Suprapubic skin (tissue), 4 donors: ENCODE data around the gene WWOX. TPM values are rescaled to one million over a fixed set of nuclear protein-coding genes. Genes with fewer than 3 reads are reported as not detected.

ENCODE experiments used
- DNase-seq, 2 donors: peaks; one replicate each; pipeline ENCODE4 v3.0.0-alpha.2; 2019; ENCODE audit warnings: low spot score in 2 of 2
- H3K27ac ChIP-seq: fragments of 200-600 bp; sonication (generic); one replicate; pipeline ENCODE4 v1.5.1; 2019
- H3K27me3 ChIP-seq: fragments of 200-600 bp; sonication (generic); one replicate; pipeline ENCODE4 v1.5.1; 2019
- H3K36me3 ChIP-seq: fragments of 200-600 bp; sonication (generic); one replicate; pipeline ENCODE4 v1.5.1; 2019
- H3K4me1 ChIP-seq: fragments of 200-600 bp; sonication (generic); one replicate; pipeline ENCODE4 v1.5.1; 2019
- H3K4me3 ChIP-seq: fragments of 200-600 bp; sonication (generic); one replicate; pipeline ENCODE4 v1.5.1; 2019; ENCODE audit warnings: mild to moderate bottlenecking
- H3K9me3 ChIP-seq: fragments of 200-600 bp; sonication (generic); one replicate; pipeline ENCODE4 v1.5.1; 2019
- EP300 ChIP-seq: sonication (generic); formaldehyde crosslinking; IDR thresholded peaks from one replicate; pipeline ENCODE4 v1.6.1; 2017; ENCODE audit warnings: antibody characterized with exemption
- POLR2A ChIP-seq, 2 donors: fragments of 450-650 bp; IDR thresholded peaks; one replicate each; pipeline ENCODE4 v1.6.1; 2017; ENCODE audit warnings: antibody characterized with exemption in 2 of 2, mild to moderate bottlenecking in 2 of 2, moderate library complexity in 2 of 2
- POLR2AphosphoS5 ChIP-seq, 3 donors: sonication (generic); formaldehyde crosslinking; IDR thresholded peaks; one replicate each; pipeline ENCODE4 v1.6.1; 2017; ENCODE audit warnings: antibody characterized with exemption in 3 of 3
- WGBS: methylation state at CpG from one replicate; pipeline ENCODE4 v1.1.5; 2018; 5-methylcytosine and 5-hydroxymethylcytosine counted together
- total RNA-seq, 4 donors: library from RNA; depleted of rRNA; stranded (reverse); fragments of >200 nt; gene quantifications; one replicate each; pipeline ENCODE4 v1.1.0, GENCODE V29; 2016
- TF ChIP-seq, protein P1 (sequence below), 2 donors: fragments of 200-600 bp in 1 of 2; fragments of 450-650 bp in 1 of 2; sonication (generic) in 1 of 2; IDR thresholded peaks; one replicate each; pipeline ENCODE4 v1.5.1; 2016 to 2019; ENCODE audit warnings: antibody characterized with exemption in 2 of 2, mild to moderate bottlenecking in 1 of 2, moderate library complexity in 1 of 2

Gene WWOX
- total RNA-seq, 4 donors from 2014 or later: 29.6 to 104 (median 47.3) TPM

DNA sequence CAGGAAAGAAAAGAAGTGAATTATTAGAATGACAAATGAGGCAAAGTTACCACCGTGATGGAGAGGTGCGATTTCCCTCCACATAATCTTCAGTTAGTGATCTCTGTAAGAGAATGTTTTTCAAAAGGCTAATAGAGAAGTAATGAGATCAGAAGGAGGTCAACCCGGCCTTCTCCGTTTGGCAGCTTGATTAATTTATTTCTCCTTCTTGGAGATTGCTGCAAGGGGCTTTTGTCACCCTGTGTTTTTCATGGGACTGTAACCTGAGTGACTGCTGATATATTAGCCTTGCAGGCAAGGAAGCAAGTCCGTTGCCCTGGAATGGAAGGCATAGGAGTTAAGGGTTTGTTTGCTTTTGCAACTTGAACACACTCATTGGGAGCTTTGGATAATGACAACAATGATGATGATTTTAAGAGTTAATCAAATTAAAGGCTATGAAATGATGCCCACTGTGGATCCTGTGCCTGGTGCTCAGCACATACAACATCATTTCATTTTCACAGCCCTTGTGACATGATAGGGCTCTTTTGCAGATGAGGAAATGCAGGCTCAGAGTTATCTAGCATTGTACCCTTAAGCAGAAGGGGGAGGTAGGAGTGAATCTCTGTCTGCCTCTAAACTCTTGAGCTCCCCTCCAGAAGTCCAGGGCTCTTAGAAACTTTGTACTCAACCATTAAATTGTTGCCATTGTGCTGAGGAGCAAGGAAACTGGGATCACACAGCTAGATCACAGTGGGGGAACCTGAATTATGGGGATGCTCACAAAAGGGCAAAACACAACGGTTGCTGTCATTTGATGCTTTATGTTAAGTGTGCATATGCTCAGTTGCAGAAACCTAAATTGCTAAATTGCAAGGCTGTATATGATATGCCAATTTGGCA is 226.3 kb downstream of the WWOX start:
- Histone ChIP-seq H3K4me1 (no peaks in the 10 kb centered on the region), H3K36me3 (no peaks in the 10 kb centered on the region), H3K27ac (no peak overlapping the region), H3K9me3 (no peaks in the 10 kb centered on the region), H3K27me3 (no peaks in the 10 kb centered on the region), H3K4me3 (no peak overlapping the region)
- TF ChIP-seq EP300 (no peak), POLR2A (IDR thresholded peaks at IDR 0.05) (no peak), POLR2AphosphoS5 (IDR thresholded peaks at IDR 0.05) (no peak)
- TF ChIP-seq, protein P1, sequence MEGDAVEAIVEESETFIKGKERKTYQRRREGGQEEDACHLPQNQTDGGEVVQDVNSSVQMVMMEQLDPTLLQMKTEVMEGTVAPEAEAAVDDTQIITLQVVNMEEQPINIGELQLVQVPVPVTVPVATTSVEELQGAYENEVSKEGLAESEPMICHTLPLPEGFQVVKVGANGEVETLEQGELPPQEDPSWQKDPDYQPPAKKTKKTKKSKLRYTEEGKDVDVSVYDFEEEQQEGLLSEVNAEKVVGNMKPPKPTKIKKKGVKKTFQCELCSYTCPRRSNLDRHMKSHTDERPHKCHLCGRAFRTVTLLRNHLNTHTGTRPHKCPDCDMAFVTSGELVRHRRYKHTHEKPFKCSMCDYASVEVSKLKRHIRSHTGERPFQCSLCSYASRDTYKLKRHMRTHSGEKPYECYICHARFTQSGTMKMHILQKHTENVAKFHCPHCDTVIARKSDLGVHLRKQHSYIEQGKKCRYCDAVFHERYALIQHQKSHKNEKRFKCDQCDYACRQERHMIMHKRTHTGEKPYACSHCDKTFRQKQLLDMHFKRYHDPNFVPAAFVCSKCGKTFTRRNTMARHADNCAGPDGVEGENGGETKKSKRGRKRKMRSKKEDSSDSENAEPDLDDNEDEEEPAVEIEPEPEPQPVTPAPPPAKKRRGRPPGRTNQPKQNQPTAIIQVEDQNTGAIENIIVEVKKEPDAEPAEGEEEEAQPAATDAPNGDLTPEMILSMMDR (IDR thresholded peaks at IDR 0.05): no peak
- DNase-seq: no peak
- WGBS: 83% methylated on average over 6 of the region's 6 CpGs

DNA sequence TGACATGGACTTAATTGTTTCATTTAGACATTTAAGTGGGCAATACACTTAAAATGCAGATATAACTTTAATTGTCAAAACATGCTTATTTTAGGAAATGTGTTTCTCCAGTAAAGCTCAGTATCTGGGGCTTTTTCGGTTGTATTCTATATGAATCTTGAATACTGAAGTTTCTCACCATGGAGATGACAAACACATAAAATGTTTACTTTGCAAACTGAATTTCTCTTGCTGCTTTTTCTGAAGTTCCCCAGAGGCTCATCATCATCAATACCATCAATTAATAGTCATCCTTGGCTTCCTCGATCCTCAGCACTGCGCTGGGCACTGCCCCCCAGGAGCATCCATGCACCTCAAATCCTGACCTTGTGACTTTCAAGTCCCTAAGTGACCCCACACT is 227.3 kb downstream of the WWOX start:
- H3K4me3 ChIP-seq: no peak overlapping the region
- H3K27ac ChIP-seq: no peak overlapping the region
- no peaks in the 10 kb centered on the region for H3K9me3 ChIP-seq
- no peaks in the 10 kb centered on the region for H3K36me3 ChIP-seq
- 91% methylated on average over 3 of the region's 3 CpGs for WGBS
- no peak for DNase-seq
- H3K27me3 ChIP-seq: no peaks in the 10 kb centered on the region
- no peaks in the 10 kb centered on the region for H3K4me1 ChIP-seq
- TF ChIP-seq EP300: no peak
- no peak for TF ChIP-seq POLR2AphosphoS5 (IDR thresholded peaks at IDR 0.05)
- no peak for TF ChIP-seq POLR2A (IDR thresholded peaks at IDR 0.05)
- TF ChIP-seq, protein P1 (IDR thresholded peaks at IDR 0.05): no peak

DNA sequence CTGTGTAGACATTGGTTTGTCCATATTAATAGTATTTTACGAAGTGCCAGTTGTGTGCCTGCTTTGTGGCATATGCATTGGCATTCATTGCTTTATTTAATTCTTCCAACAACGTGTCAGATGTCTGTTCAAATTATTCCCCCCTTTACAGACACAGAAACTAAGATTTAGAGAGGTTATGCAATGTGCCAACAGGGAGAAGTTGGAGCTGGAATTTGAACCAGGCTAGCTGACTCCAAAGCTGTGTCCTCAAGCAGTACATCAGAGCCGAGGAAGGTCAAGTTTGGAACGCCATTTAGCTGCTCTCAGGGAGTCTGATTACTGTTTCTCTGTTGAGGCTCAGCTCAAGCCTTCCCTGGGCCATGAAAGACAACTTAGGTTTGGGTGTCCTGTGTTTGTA is 232.3 kb downstream of the WWOX start:
- TF ChIP-seq, protein P1 (IDR thresholded peaks at IDR 0.05): no peak
- no peak for TF ChIP-seq POLR2A (IDR thresholded peaks at IDR 0.05)
- no peak for TF ChIP-seq POLR2AphosphoS5 (IDR thresholded peaks at IDR 0.05)
- no peak for TF ChIP-seq EP300
- Histone ChIP-seq H3K4me1 (no peaks in the 10 kb centered on the region), H3K36me3 (no peaks in the 10 kb centered on the region), H3K4me3 (no peak overlapping the region), H3K27ac (no peak overlapping the region), H3K9me3 (no peaks in the 10 kb centered on the region), H3K27me3 (no peaks in the 10 kb centered on the region)
- no peak for DNase-seq
- 78% methylated on average over 4 of the region's 4 CpGs for WGBS

DNA sequence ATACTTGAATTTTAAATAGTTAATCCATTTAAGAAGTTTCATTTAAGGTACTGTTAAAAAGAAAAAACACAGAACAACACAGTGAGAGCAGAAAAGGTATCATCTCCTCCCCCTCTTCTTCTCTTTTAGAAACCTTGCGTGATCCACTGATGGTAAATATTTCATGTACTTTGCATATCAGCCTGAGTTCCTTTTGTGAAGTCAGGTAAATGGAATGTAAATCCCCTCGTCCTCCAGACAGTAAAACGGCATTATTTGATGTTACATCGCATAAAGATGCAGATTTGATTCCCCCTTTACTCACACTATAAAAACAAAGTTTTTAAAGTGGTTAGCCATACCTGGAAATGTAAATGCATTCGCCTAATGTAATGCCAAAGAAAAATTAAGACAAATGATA is 234.4 kb downstream of the WWOX start:
- Histone ChIP-seq H3K4me1 (no peaks in the 10 kb centered on the region), H3K27ac (no peak overlapping the region), H3K36me3 (no peaks in the 10 kb centered on the region), H3K27me3 (no peaks in the 10 kb centered on the region), H3K4me3 (no peak overlapping the region), H3K9me3 (no peaks in the 10 kb centered on the region)
- DNase-seq: no peak
- WGBS: 89% methylated on average over 5 of the region's 5 CpGs
- no peak for TF ChIP-seq EP300
- TF ChIP-seq POLR2A (IDR thresholded peaks at IDR 0.05): no peak
- TF ChIP-seq, protein P1 (IDR thresholded peaks at IDR 0.05): no peak
- no peak for TF ChIP-seq POLR2AphosphoS5 (IDR thresholded peaks at IDR 0.05)

DNA sequence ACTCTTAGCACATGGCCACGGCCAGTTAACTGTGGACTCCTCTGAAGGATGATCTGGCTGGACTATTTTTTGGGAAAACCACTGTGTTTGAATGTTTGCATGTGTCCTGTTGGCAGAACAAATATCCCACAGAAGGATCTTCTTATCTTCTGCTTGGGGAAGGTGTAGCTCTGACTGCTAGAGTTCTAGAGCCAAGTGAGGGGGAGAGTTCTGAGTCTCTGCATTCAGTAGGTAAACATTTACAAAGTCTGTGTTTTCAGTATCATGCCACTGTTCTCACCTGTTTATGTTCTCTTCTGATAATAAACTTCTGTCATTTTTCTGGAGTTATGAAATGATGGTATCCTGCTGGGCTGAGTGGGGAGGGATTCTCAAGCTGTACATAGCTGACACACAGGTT is 241.1 kb downstream of the WWOX start:
- DNase-seq: no peak
- H3K27me3 ChIP-seq: no peaks in the 10 kb centered on the region
- no peaks in the 10 kb centered on the region for H3K4me1 ChIP-seq
- WGBS: 93% methylated on average over 1 of the region's 1 CpG
- H3K9me3 ChIP-seq: no peaks in the 10 kb centered on the region
- no peaks in the 10 kb centered on the region for H3K36me3 ChIP-seq
- no peak for TF ChIP-seq POLR2AphosphoS5 (IDR thresholded peaks at IDR 0.05)
- TF ChIP-seq, protein P1 (IDR thresholded peaks at IDR 0.05): no peak
- TF ChIP-seq POLR2A (IDR thresholded peaks at IDR 0.05): no peak
- TF ChIP-seq EP300: no peak
- no peak overlapping the region for H3K27ac ChIP-seq
- H3K4me3 ChIP-seq: no peak overlapping the region
